Spleen (tissue), 7 donors: Measurements from ENCODE around the gene ELP5.
A peak's percentile ranks its signal among the peaks of the same experiment; 100 is the strongest.

Source experiments
- POLR2A ChIP-seq, 3 donors: fragments of 450-650 bp; IDR thresholded peaks; one replicate each; pipeline ENCODE4 v1.5.1; 2017; ENCODE audit warnings: antibody characterized with exemption in 3 of 3, mild to moderate bottlenecking in 1 of 3
- POLR2AphosphoS5 ChIP-seq, 3 donors: sonication (generic); formaldehyde crosslinking; IDR thresholded peaks; one replicate each; pipeline ENCODE4 v1.5.1; 2017; ENCODE audit warnings: antibody characterized with exemption in 3 of 3
- TF ChIP-seq, protein P1 (sequence below), 11 experiments: fragments of 200-600 bp in 7 of 11; fragments of 450-650 bp in 4 of 11; sonication (generic) in 4 of 11; IDR thresholded peaks in 8 of 11; conservative IDR thresholded peaks in 3 of 11; 1 replicate in 7 of 11; 2 replicates in 4 of 11; pipeline versions ENCODE4 v1.4.0 to v1.8.0; 2016 to 2021; ENCODE audit warnings: antibody characterized with exemption in 11 of 11, inconsistent platforms in 4 of 11, mild to moderate bottlenecking in 1 of 11
- donor health status: DM: no; HTN: no; CAD: no; lungs with moderate emphysema.
- donor health status: DM: no; HTN: no; CAD: no.
- donor health status: DM: no; HTN: no; CAD: no.

GRCh38 chr17:7296189-7296861 is 44.3 kb downstream of the ELP5 start:
- TF ChIP-seq, protein P1, sequence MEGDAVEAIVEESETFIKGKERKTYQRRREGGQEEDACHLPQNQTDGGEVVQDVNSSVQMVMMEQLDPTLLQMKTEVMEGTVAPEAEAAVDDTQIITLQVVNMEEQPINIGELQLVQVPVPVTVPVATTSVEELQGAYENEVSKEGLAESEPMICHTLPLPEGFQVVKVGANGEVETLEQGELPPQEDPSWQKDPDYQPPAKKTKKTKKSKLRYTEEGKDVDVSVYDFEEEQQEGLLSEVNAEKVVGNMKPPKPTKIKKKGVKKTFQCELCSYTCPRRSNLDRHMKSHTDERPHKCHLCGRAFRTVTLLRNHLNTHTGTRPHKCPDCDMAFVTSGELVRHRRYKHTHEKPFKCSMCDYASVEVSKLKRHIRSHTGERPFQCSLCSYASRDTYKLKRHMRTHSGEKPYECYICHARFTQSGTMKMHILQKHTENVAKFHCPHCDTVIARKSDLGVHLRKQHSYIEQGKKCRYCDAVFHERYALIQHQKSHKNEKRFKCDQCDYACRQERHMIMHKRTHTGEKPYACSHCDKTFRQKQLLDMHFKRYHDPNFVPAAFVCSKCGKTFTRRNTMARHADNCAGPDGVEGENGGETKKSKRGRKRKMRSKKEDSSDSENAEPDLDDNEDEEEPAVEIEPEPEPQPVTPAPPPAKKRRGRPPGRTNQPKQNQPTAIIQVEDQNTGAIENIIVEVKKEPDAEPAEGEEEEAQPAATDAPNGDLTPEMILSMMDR (IDR thresholded peaks at IDR 0.05 in 8 of 11, conservative IDR thresholded peaks at IDR 0.05 in 3 of 11) = peak; percentile 62 to 96 (median 89)
- TF ChIP-seq POLR2A (IDR thresholded peaks at IDR 0.05) (no peak), POLR2AphosphoS5 (IDR thresholded peaks at IDR 0.05) (peak; percentile 49 to 80 (median 68))
